NCI-H1694 (cell line): Measurements from ENCODE around the gene SNRPF.
"Not testable (repeated sequence)": the region's sequence is repeated elsewhere in the genome, so short reads cannot be mapped to it uniquely, and the experiment has no call there.

Experiments used
- DNase-seq: peaks from one replicate; lab custom pipeline; 2025; lab: John Stamatoyannopoulos, UW

The SNRPF gene

GRCh38 chr12:95858451-95859343, at the start of gene SNRPF:
Gene SNRPF, plus strand, starts transcription at chr12:95858952. Its CDS starts 122 bp downstream, at chr12:95859074.
- DNase-seq, result peak; percentile 89

- no peak for DNase-seq
These were observed 49.6 kb upstream of the SNRPF start for GRCh38 chr12:95809000-95809680.

GRCh38 chr12:95810411-95810810, 48.3 kb upstream of the SNRPF start:
- no peak for DNase-seq

GRCh38 chr12:95812155-95812554, 46.6 kb upstream of the SNRPF start:
- DNase-seq, result not testable (repeated sequence)

GRCh38 chr12:95815632-95816212, 43.0 kb upstream of the SNRPF start:
- DNase-seq, result peak; percentile 3

- peak; percentile 80 for DNase-seq
These were observed 38.6 kb upstream of the SNRPF start for GRCh38 chr12:95820096-95820703.

GRCh38 chr12:95829395-95829794, 29.4 kb upstream of the SNRPF start:
- DNase-seq, result no peak

GRCh38 chr12:95830335-95831089, 28.2 kb upstream of the SNRPF start:
- no peak for DNase-seq

GRCh38 chr12:95834572-95834971, 24.2 kb upstream of the SNRPF start:
- no peak for DNase-seq

- no peak for DNase-seq
These were observed 22.6 kb upstream of the SNRPF start for GRCh38 chr12:95836185-95836609.

- DNase-seq, result no peak
These were observed 22.0 kb upstream of the SNRPF start for GRCh38 chr12:95836630-95837239.

- no peak for DNase-seq
These were observed 21.3 kb upstream of the SNRPF start for GRCh38 chr12:95837240-95838038.

- no peak for DNase-seq
These were observed 20.6 kb upstream of the SNRPF start for GRCh38 chr12:95838125-95838524.

GRCh38 chr12:95842426-95842825, 16.3 kb upstream of the SNRPF start:
- DNase-seq, result not testable (repeated sequence)

- DNase-seq, result no peak
These were observed 10.0 kb upstream of the SNRPF start for GRCh38 chr12:95848575-95849388.

- no peak for DNase-seq
These were observed 7.1 kb upstream of the SNRPF start for GRCh38 chr12:95851606-95852005.

GRCh38 chr12:95852133-95852532, 6.6 kb upstream of the SNRPF start:
- DNase-seq, result no peak

GRCh38 chr12:95857156-95857555, 1.6 kb upstream of the SNRPF start:
- DNase-seq, result no peak

GRCh38 chr12:95857799-95858198, 953 bp upstream of the SNRPF start:
- DNase-seq, result no peak
